ENCODE results near the gene NSD2.

GRCh38 chr4:1970926-1971325, 99.7 kb downstream of the NSD2 start:
- TF ChIP-seq CTCF (conservative IDR thresholded peaks at IDR 0.05; ENCODE audit: low read depth, low read length) (no peak), EZH2 (IDR thresholded peaks at IDR 0.05; ENCODE audit: low read length, unreplicated experiment) (no peak)
